ENCODE results near the gene MRPS35. TPM values are rescaled to one million over a fixed set of nuclear protein-coding genes. Genes with fewer than 3 reads are reported as not detected.
"Not testable (repeated sequence)": the region's sequence is repeated elsewhere in the genome, so short reads cannot be mapped to it uniquely, and the experiment has no call there.

The MRPS35 gene
- total RNA-seq, 1 experiment from 2014 or later, result 91.7 TPM

- no TSS peak for BruUV-seq (replicated peaks)
These were observed 21.6 kb downstream of the MRPS35 start for GRCh38 chr12:27732281-27732680.

GRCh38 chr12:27733052-27733656 lies 22.5 kb downstream of the MRPS35 start:
- H4K20me1 ChIP-seq (ENCODE audit: insufficient read depth), result no peaks in the 10 kb centered on the region
- no peaks in the 10 kb centered on the region for H3K9me2 ChIP-seq (ENCODE audit: insufficient read depth)
- DNase-seq, result peak in 1 of 2 experiments; percentile 36
- H2AFZ ChIP-seq, result no peak overlapping the region
- no peaks in the 10 kb centered on the region for H3K4me1 ChIP-seq (replicated peaks; ENCODE audit: insufficient read depth)
- H3K4me3 ChIP-seq, result no peak overlapping the region
- no peak overlapping the region for H3K4me2 ChIP-seq
- ChIA-PET CTCF (interaction anchor here (0.5 to 1.4 kb wide), 8 partner anchors 35 to 1584 kb away, joined by 3 to 13 read pairs (median 5); no protein-coding TSS in a partner anchor), POLR2A (ENCODE audit: unreplicated experiment) (no interaction called here)
- BruUV-seq (replicated peaks), result no TSS peak
- TF ChIP-seq CTCF (conservative IDR thresholded peaks at IDR 0.05) (peak; percentile 95), EZH2 (IDR thresholded peaks at IDR 0.05; ENCODE audit: low read depth) (no peak)
- H3K27me3 ChIP-seq (ENCODE audit: insufficient read depth, low read depth), result no peaks in the 10 kb centered on the region
- peaks cover 7% of the 10 kb centered on the region; the same call in 1 of the 2 replicates for H3F3A ChIP-seq (ENCODE audit: insufficient read depth, low read depth)
- H3K9me3 ChIP-seq (ENCODE audit: insufficient read depth, low read depth), result no peaks in the 10 kb centered on the region
- H3K36me3 ChIP-seq (ENCODE audit: low read depth), result peaks cover 53% of the 10 kb centered on the region
- peaks cover 3% of the 10 kb centered on the region for H3K79me2 ChIP-seq (ENCODE audit: low read depth)
- no peak overlapping the region for H3K27ac ChIP-seq
- intact Hi-C loops (cut with micrococcal nuclease; ENCODE audit: unreplicated experiment), result loop anchor here (1.0 to 5.0 kb wide), 8 partner anchors 49 to 1266 kb away; partner anchors contain the start of genes KLHL42 and MANSC4

More at GRCh38 chr12:27732281-27732680, 21.6 kb downstream of the MRPS35 start:
- Histone ChIP-seq H3K27me3 (ENCODE audit: insufficient read depth, low read depth) (no peaks in the 10 kb centered on the region), H3K79me2 (ENCODE audit: low read depth) (peaks cover 3% of the 10 kb centered on the region), H4K20me1 (ENCODE audit: insufficient read depth) (no peaks in the 10 kb centered on the region), H3K4me1 (replicated peaks; ENCODE audit: insufficient read depth) (no peaks in the 10 kb centered on the region), H3K27ac (no peak overlapping the region), H3K9me3 (ENCODE audit: insufficient read depth, low read depth) (no peaks in the 10 kb centered on the region), H3K4me2 (no peak overlapping the region), H3K4me3 (no peak overlapping the region), H3F3A (ENCODE audit: insufficient read depth, low read depth) (peaks cover 7% of the 10 kb centered on the region), H2AFZ (no peak overlapping the region), H3K9me2 (ENCODE audit: insufficient read depth) (no peaks in the 10 kb centered on the region), H3K36me3 (ENCODE audit: low read depth) (peaks cover 44% of the 10 kb centered on the region)
- no peak for DNase-seq
- ChIA-PET POLR2A (ENCODE audit: unreplicated experiment) (interaction anchor here (0.6 kb wide), 1 partner anchor 1303 kb away, joined by 14 read pairs; no protein-coding TSS in a partner anchor), CTCF (interaction anchor here (0.6 to 1.4 kb wide), 7 partner anchors 56 to 1585 kb away, joined by 3 to 13 read pairs (median 5); no protein-coding TSS in a partner anchor)
- intact Hi-C loops (cut with micrococcal nuclease; ENCODE audit: unreplicated experiment), result loop anchor here (2.0 to 5.0 kb wide), 4 partner anchors 50 to 595 kb away; partner anchors contain the start of genes KLHL42 and MANSC4
- TF ChIP-seq EZH2 (IDR thresholded peaks at IDR 0.05; ENCODE audit: low read depth) (no peak), CTCF (conservative IDR thresholded peaks at IDR 0.05) (peak; percentile 45; the same call in 1 of the 2 replicates)

- intact Hi-C loops (cut with micrococcal nuclease; ENCODE audit: unreplicated experiment), result loop anchor here (1.0 to 5.0 kb wide), 8 partner anchors 49 to 1266 kb away; partner anchors contain the start of genes KLHL42 and MANSC4
- Histone ChIP-seq H2AFZ (no peak overlapping the region), H3K27ac (no peak overlapping the region), H3K9me3 (ENCODE audit: insufficient read depth, low read depth) (no peaks in the 10 kb centered on the region), H3K4me2 (no peak overlapping the region), H3K79me2 (ENCODE audit: low read depth) (peaks cover 3% of the 10 kb centered on the region), H3K4me3 (no peak overlapping the region), H3F3A (ENCODE audit: insufficient read depth, low read depth) (peaks cover 7% of the 10 kb centered on the region; the same call in 1 of the 2 replicates), H3K36me3 (ENCODE audit: low read depth) (peaks cover 53% of the 10 kb centered on the region), H3K4me1 (replicated peaks; ENCODE audit: insufficient read depth) (no peaks in the 10 kb centered on the region), H4K20me1 (ENCODE audit: insufficient read depth) (no peaks in the 10 kb centered on the region), H3K9me2 (ENCODE audit: insufficient read depth) (no peaks in the 10 kb centered on the region), H3K27me3 (ENCODE audit: insufficient read depth, low read depth) (no peaks in the 10 kb centered on the region)
- TF ChIP-seq EZH2 (IDR thresholded peaks at IDR 0.05; ENCODE audit: low read depth), result no peak
- TF ChIP-seq CTCF (conservative IDR thresholded peaks at IDR 0.05), result no peak
- POLR2A ChIA-PET (ENCODE audit: unreplicated experiment), result no interaction called here
- CTCF ChIA-PET, result interaction anchor here (0.5 to 1.4 kb wide), 4 partner anchors 35 to 242 kb away, joined by 3 to 10 read pairs (median 3); no protein-coding TSS in a partner anchor
- no peak for DNase-seq
- no TSS peak for BruUV-seq (replicated peaks)
These were observed 23.2 kb downstream of the MRPS35 start for GRCh38 chr12:27733791-27734190.

GRCh38 chr12:27734321-27734720 lies 23.7 kb downstream of the MRPS35 start:
- CTCF ChIA-PET, result interaction anchor here (0.7 kb wide), 2 partner anchors 242 to 486 kb away, joined by 3 read pairs; no protein-coding TSS in a partner anchor
- H3K4me2 ChIP-seq; DNase-seq; POLR2A ChIA-PET (ENCODE audit: unreplicated experiment); H3K79me2 ChIP-seq (ENCODE audit: low read depth); H3K27ac ChIP-seq; H3K4me1 ChIP-seq (replicated peaks; ENCODE audit: insufficient read depth); H3K27me3 ChIP-seq (ENCODE audit: insufficient read depth, low read depth); H2AFZ ChIP-seq; H4K20me1 ChIP-seq (ENCODE audit: insufficient read depth); H3F3A ChIP-seq (ENCODE audit: insufficient read depth, low read depth); H3K9me3 ChIP-seq (ENCODE audit: insufficient read depth, low read depth); BruUV-seq (replicated peaks); H3K9me2 ChIP-seq (ENCODE audit: insufficient read depth); H3K4me3 ChIP-seq: not testable (repeated sequence)
- H3K36me3 ChIP-seq (ENCODE audit: low read depth), result peaks cover 58% of the 10 kb centered on the region
- intact Hi-C loops (cut with micrococcal nuclease; ENCODE audit: unreplicated experiment), result loop anchor here (5.0 kb wide), 2 partner anchors 48 to 593 kb away; partner anchors contain the start of genes KLHL42 and MANSC4
